H1 (cell line): ENCODE measurements around the gene MEIS2. TPM values are rescaled to one million over a fixed set of nuclear protein-coding genes. Genes with fewer than 3 reads are reported as not detected.

Experiments used
- CTCF ChIA-PET: fragments of 300-600 bp; sonication (Branson Sonifier 250); formaldehyde crosslinking; loops from one replicate; lab custom pipeline; 2021; ENCODE audit not compliant: partially characterized antibody; lab: Charles Lee
- POLR2A ChIA-PET: fragments of 300-600 bp; sonication (Branson Sonifier 250); formaldehyde crosslinking; loops from one replicate; lab custom pipeline; 2021; ENCODE audit warnings: inconsistent platforms; ENCODE audit not compliant: partially characterized antibody; lab: Charles Lee
- DNase-seq, 2 experiments: peaks; one replicate each; pipeline versions ENCODE4 v3.0.0 to v3.0.0-alpha.2; 2010 to 2022; ENCODE audit warnings: low spot score in 2 of 2, low read depth in 1 of 2, mixed read lengths in 1 of 2
- FAIRE-seq: peaks from 2 replicates; lab custom pipeline; 2011; peaks lifted over from hg19 to GRCh38; lab: Jason Lieb, UNC
- H2AFZ ChIP-seq: 2 replicates; pipeline ENCODE4 v1.8.1; 2012; ENCODE audit warnings: low read length, inconsistent platforms
- H2AK5ac ChIP-seq: 2 replicates; pipeline ENCODE4 v1.6.1; 2013; ENCODE audit warnings: low read depth, low read length
- H2BK120ac ChIP-seq: replicated peaks from 2 replicates; pipeline ENCODE3; 2013; ENCODE audit warnings: low read depth, low read length, inconsistent platforms
- H2BK12ac ChIP-seq: 2 replicates; pipeline ENCODE4 v1.6.1; 2013; ENCODE audit warnings: low read depth, low read length
- H2BK15ac ChIP-seq: 2 replicates; pipeline ENCODE4 v1.6.1; 2013; ENCODE audit warnings: low read length
- H2BK20ac ChIP-seq: 2 replicates; pipeline ENCODE4 v1.6.1; 2013; ENCODE audit warnings: low read length
- H2BK5ac ChIP-seq: 2 replicates; pipeline ENCODE4 v1.6.1; 2013; ENCODE audit warnings: low read depth, low read length
- H3K14ac ChIP-seq: 2 replicates; pipeline ENCODE4 v1.6.1; 2013; ENCODE audit warnings: inconsistent platforms; ENCODE audit not compliant: insufficient read length
- H3K18ac ChIP-seq: 2 replicates; pipeline ENCODE4 v1.6.1; 2013; ENCODE audit warnings: low read length; ENCODE audit errors: extremely low read depth
- H3K23ac ChIP-seq: 2 replicates; pipeline ENCODE4 v1.6.1; 2013; ENCODE audit warnings: inconsistent platforms; ENCODE audit not compliant: insufficient read length
- H3K23me2 ChIP-seq: 2 replicates; pipeline ENCODE4 v1.6.1; 2013; ENCODE audit warnings: low read depth, low read length
- H3K27ac ChIP-seq: 2 replicates; pipeline ENCODE4 v1.6.1; 2011; ENCODE audit warnings: low read depth, low read length, inconsistent platforms
- H3K27me3 ChIP-seq, 4 experiments: replicated peaks in 1 of 4; 1 replicate in 1 of 4; 2 replicates in 3 of 4; pipeline versions ENCODE4 v1.6.1 to v1.8.1; 2011 to 2013; ENCODE audit warnings: low read length in 3 of 4, mild to moderate bottlenecking in 3 of 4, inconsistent platforms in 2 of 4, mixed read lengths in 2 of 4, moderate library complexity in 1 of 4; ENCODE audit not compliant: control insufficient read depth in 3 of 4, insufficient read depth in 3 of 4; ENCODE audit errors: extremely low read depth in 1 of 4
- H3K36me3 ChIP-seq, 4 experiments: 2 replicates each; pipeline versions ENCODE4 v1.6.1 to v1.8.1; 2011 to 2013; ENCODE audit warnings: mild to moderate bottlenecking in 4 of 4, low read length in 3 of 4, moderate library complexity in 2 of 4, control low read depth in 1 of 4, inconsistent platforms in 1 of 4; ENCODE audit not compliant: insufficient read depth in 4 of 4, control insufficient read depth in 2 of 4
- H3K4ac ChIP-seq: replicated peaks from 2 replicates; pipeline ENCODE3; 2013; ENCODE audit warnings: low read length, low read depth, mixed read lengths, inconsistent platforms; ENCODE audit not compliant: insufficient read length
- H3K4me1 ChIP-seq, 4 experiments: replicated peaks in 1 of 4; 1 replicate in 1 of 4; 2 replicates in 3 of 4; pipeline versions ENCODE4 v1.6.1 to v1.8.1; 2011 to 2013; ENCODE audit warnings: low read length in 3 of 4, inconsistent platforms in 2 of 4, mixed read lengths in 1 of 4; ENCODE audit not compliant: insufficient read depth in 4 of 4, control insufficient read depth in 3 of 4
- H3K4me2 ChIP-seq, 2 experiments: 2 replicates each; pipeline versions ENCODE4 v1.6.1 to v1.8.1; 2011 to 2013; ENCODE audit warnings: low read depth in 2 of 2, low read length in 2 of 2, control low read depth in 1 of 2, inconsistent platforms in 1 of 2, mild to moderate bottlenecking in 1 of 2; ENCODE audit not compliant: insufficient read depth in 1 of 2
- H3K4me3 ChIP-seq, 4 experiments: fragments of 200-600, 300-600 bp in 1 of 4; sonication (generic), shearing (Covaris generic), sonication (Bioruptor Twin) in 1 of 4; 2 replicates each; pipeline versions ENCODE4 v1.5.1 to v1.8.1; 2011 to 2016; ENCODE audit warnings: low read length in 4 of 4, low read depth in 3 of 4, control low read depth in 2 of 4, inconsistent platforms in 2 of 4, mild to moderate bottlenecking in 2 of 4, mixed read lengths in 1 of 4, moderate library complexity in 1 of 4; ENCODE audit not compliant: insufficient read depth in 2 of 4; ENCODE audit errors: extremely low read depth in 1 of 4
- H3K56ac ChIP-seq: replicated peaks from 2 replicates; pipeline ENCODE3; 2013; ENCODE audit warnings: low read depth, mild to moderate bottlenecking, mixed read lengths, low read length, inconsistent platforms; ENCODE audit not compliant: insufficient read length
- H3K79me1 ChIP-seq: 2 replicates; pipeline ENCODE4 v1.6.1; 2013; ENCODE audit warnings: low read depth, low read length, control low read depth
- H3K79me2 ChIP-seq, 2 experiments: 2 replicates each; pipeline versions ENCODE4 v1.6.1 to v1.8.1; 2012 to 2013; ENCODE audit warnings: low read length in 2 of 2, mild to moderate bottlenecking in 2 of 2, inconsistent platforms in 1 of 2; ENCODE audit not compliant: insufficient read depth in 2 of 2, control insufficient read depth in 1 of 2
- H3K9ac ChIP-seq, 4 experiments: replicated peaks in 1 of 4; 1 replicate in 1 of 4; 2 replicates in 3 of 4; pipeline versions ENCODE4 v1.6.1 to v1.8.1; 2011 to 2013; ENCODE audit warnings: low read depth in 3 of 4, low read length in 3 of 4, control low read depth in 2 of 4, mild to moderate bottlenecking in 2 of 4, moderate library complexity in 2 of 4, inconsistent platforms in 1 of 4; ENCODE audit errors: extremely low read depth in 1 of 4
- H3K9me3 ChIP-seq, 2 experiments: 2 replicates each; pipeline versions ENCODE4 v1.6.1 to v1.8.1; 2012 to 2013; ENCODE audit warnings: mild to moderate bottlenecking in 2 of 2, moderate library complexity in 2 of 2, control low read depth in 1 of 2, inconsistent platforms in 1 of 2, low read depth in 1 of 2, low read length in 1 of 2, mixed read lengths in 1 of 2; ENCODE audit not compliant: insufficient read depth in 2 of 2
- H4K20me1 ChIP-seq, 2 experiments: replicated peaks in 1 of 2; 2 replicates each; pipeline versions ENCODE3 to v1.8.1; 2011 to 2013; ENCODE audit warnings: inconsistent platforms in 2 of 2, low read length in 2 of 2, mild to moderate bottlenecking in 1 of 2; ENCODE audit not compliant: insufficient read depth in 2 of 2, control insufficient read depth in 1 of 2
- H4K5ac ChIP-seq: 2 replicates; pipeline ENCODE4 v1.6.1; 2013; ENCODE audit warnings: low read length, low read depth, mixed read lengths, inconsistent platforms; ENCODE audit not compliant: insufficient read length
- H4K8ac ChIP-seq: 2 replicates; pipeline ENCODE4 v1.8.0; 2013; ENCODE audit warnings: mild to moderate bottlenecking, moderate library complexity, low read length, inconsistent platforms; ENCODE audit not compliant: insufficient read depth; ENCODE audit errors: extremely low read depth
- H4K91ac ChIP-seq: replicated peaks from 2 replicates; pipeline ENCODE3; 2013; ENCODE audit warnings: low read length, mixed read lengths, inconsistent platforms; ENCODE audit not compliant: insufficient read length
- ASH2L ChIP-seq: fragments of 200-600, 300-600 bp; sonication (generic); IDR thresholded peaks from one replicate; pipeline ENCODE4 v1.7.1; 2017; ENCODE audit warnings: low read length
- EGR1 ChIP-seq: IDR thresholded peaks from 2 replicates; pipeline ENCODE4 v1.6.1; 2011; ENCODE audit warnings: low read depth, low read length, borderline replicate concordance
- KDM4A ChIP-seq: IDR thresholded peaks from one replicate; pipeline ENCODE4 v1.7.1; 2012; ENCODE audit warnings: low read depth, mild to moderate bottlenecking, moderate library complexity, low read length, inconsistent platforms; ENCODE audit not compliant: severe bottlenecking
- KDM5A ChIP-seq: fragments of 200-600 bp; IDR thresholded peaks from 2 replicates; pipeline ENCODE4 v1.7.1; 2012; ENCODE audit warnings: mild to moderate bottlenecking, low read length, inconsistent platforms, mixed read lengths
- NANOG ChIP-seq: IDR thresholded peaks from 2 replicates; pipeline ENCODE4 v1.6.1; 2011; ENCODE audit warnings: low read length, low read depth, mild to moderate bottlenecking, inconsistent platforms; ENCODE audit not compliant: insufficient read depth, poor library complexity, severe bottlenecking
- RBBP5 ChIP-seq: IDR thresholded peaks from 2 replicates; pipeline ENCODE4 v1.7.1; 2012; ENCODE audit warnings: low read depth, mild to moderate bottlenecking, inconsistent platforms, low read length, moderate library complexity, borderline replicate concordance
- TEAD4 ChIP-seq: IDR thresholded peaks from 2 replicates; pipeline ENCODE4 v1.6.1; 2012; ENCODE audit warnings: low read depth, low read length, inconsistent platforms, mixed read lengths
- ZNF274 ChIP-seq: IDR thresholded peaks from 2 replicates; pipeline ENCODE4 v1.7.0; 2012; ENCODE audit warnings: low read length, borderline replicate concordance; ENCODE audit errors: extremely low read depth
- WGBS, 2 experiments: shearing (Covaris generic) in 1 of 2; methylation state at CpG; one replicate each; pipeline versions ENCODE4 v1.1.6 to v1.1.7; 2013 to 2015; ENCODE audit warnings: low lambda C conversion rate in 2 of 2, mixed read lengths in 2 of 2, inconsistent platforms in 1 of 2, low coverage in 1 of 2, missing lambda C conversion rate in 1 of 2; ENCODE audit not compliant: insufficient replicate concordance in 2 of 2, insufficient coverage in 1 of 2, insufficient read length in 1 of 2; ENCODE audit errors: extremely low coverage in 1 of 2, missing lambda C conversion rate in 1 of 2; 5-methylcytosine and 5-hydroxymethylcytosine counted together
- polyA plus RNA-seq, 7 experiments: library from polyadenylated mRNA; depleted of rRNA in 3 of 7; stranded (reverse) in 5 of 7; unstranded in 2 of 7; fragments of >200 nt in 5 of 7; fragments of 200-250 nt in 2 of 7; gene quantifications; 1 replicate in 5 of 7; 2 replicates in 1 of 7; 4 replicates in 1 of 7; pipeline versions ENCODE4 v1.2.1 to v1.2.3, GENCODE V29; 2011 to 2013; ENCODE audit warnings: missing spikeins in 2 of 7, mixed read lengths in 2 of 7
- total RNA-seq: library from RNA; stranded (reverse); fragmentation: NEBNext Ultra II Directional; extraction: Animal tissue kit (Norgen Biotek cat#: 25700); gene quantifications from 2 replicates; pipeline ENCODE4 v1.2.1, GENCODE V29; 2021
- TF ChIP-seq, protein P1 (sequence below): IDR thresholded peaks from 2 replicates; pipeline ENCODE4 v1.6.1; 2011; ENCODE audit warnings: low read length, improper control_type of control experiment
- TF ChIP-seq, protein P2 (sequence below), 3 experiments: IDR thresholded peaks; 1 replicate in 2 of 3; 2 replicates in 1 of 3; pipeline versions ENCODE4 v1.5.1 to v1.6.1; 2011; ENCODE audit warnings: low read length in 3 of 3, mild to moderate bottlenecking in 3 of 3, inconsistent platforms in 2 of 3, low read depth in 1 of 3, moderate library complexity in 1 of 3; ENCODE audit not compliant: insufficient read depth in 1 of 3; ENCODE audit errors: control extremely low read depth in 1 of 3

Gene MEIS2
- total and polyA plus RNA-seq, 2 of the 8 experiments (the other 6 are each of a cell fraction or from before 2014, with no cell fraction given) = 0.22 to 1.2 TPM

DNA sequence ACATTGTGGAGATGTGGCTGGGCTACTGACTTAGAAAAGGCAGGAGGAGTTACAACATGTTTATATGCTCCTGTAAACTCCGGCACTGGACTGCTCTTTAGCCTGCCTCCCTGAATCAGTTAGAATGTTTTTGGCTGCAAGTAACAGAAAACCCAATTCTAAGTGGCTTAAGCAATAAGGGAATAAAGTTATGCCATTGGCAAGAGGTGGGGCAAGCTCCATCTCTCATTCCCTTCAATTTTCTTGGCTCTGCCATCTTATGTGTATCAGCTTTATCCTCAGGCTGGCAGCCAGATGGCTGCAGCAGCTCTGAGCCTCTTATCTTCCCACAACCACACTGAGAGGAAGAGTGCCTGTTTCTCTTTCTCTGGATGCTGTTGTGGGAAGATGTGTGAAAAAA is 22.4 kb upstream of the MEIS2 start:
- no peak overlapping the region for H4K8ac ChIP-seq
- H3K27ac ChIP-seq = no peak overlapping the region
- CTCF ChIA-PET = interaction anchor here (1.8 to 4.0 kb wide), 2 partner anchors 9 to 12 kb away, joined by 7 to 18 read pairs; no protein-coding TSS in a partner anchor
- no peaks in the 10 kb centered on the region for H3K79me1 ChIP-seq
- H3K4me3 ChIP-seq = no peak overlapping the region
- H3K9me3 ChIP-seq = no peaks in the 10 kb centered on the region
- H3K4me2 ChIP-seq = no peak overlapping the region
- DNase-seq (no peak), FAIRE-seq (no peak)
- H3K9ac ChIP-seq = no peak overlapping the region
- 88% methylated on average over 1 of the region's 1 CpG; no CpG with 5 or more reads in 1 of the 2 experiments for WGBS, 2 experiments
- no peak overlapping the region for H4K91ac ChIP-seq
- no peak overlapping the region for H4K5ac ChIP-seq
- H3K56ac ChIP-seq = no peak overlapping the region
- H2AFZ ChIP-seq = no peak overlapping the region
- H2BK15ac ChIP-seq = no peak overlapping the region
- H2AK5ac ChIP-seq = no peak overlapping the region
- no peak overlapping the region for H2BK12ac ChIP-seq
- no peaks in the 10 kb centered on the region for H3K79me2 ChIP-seq
- H4K20me1 ChIP-seq = no peaks in the 10 kb centered on the region
- no peaks in the 10 kb centered on the region for H3K27me3 ChIP-seq
- POLR2A ChIA-PET = interaction anchor here (1.0 kb wide), 1 partner anchor 10 kb away, joined by 4 read pairs; no protein-coding TSS in a partner anchor
- H3K36me3 ChIP-seq = no peaks in the 10 kb centered on the region
- H3K4me1 ChIP-seq = peaks cover 0 to 3% (median 0%) of the 10 kb centered on the region in 4 experiments; a peak in 3 of 7 replicates
- no peaks in the 10 kb centered on the region for H3K23me2 ChIP-seq
- H3K14ac ChIP-seq = no peak overlapping the region
- no peak overlapping the region for H2BK20ac ChIP-seq
- no peak overlapping the region for H2BK5ac ChIP-seq
- no peak overlapping the region for H3K4ac ChIP-seq
- no peak overlapping the region for H2BK120ac ChIP-seq
- no peak overlapping the region for H3K18ac ChIP-seq
- no peak overlapping the region for H3K23ac ChIP-seq
- TF ChIP-seq RBBP5 = no peak
- TF ChIP-seq KDM5A = no peak
- TF ChIP-seq TEAD4 = no peak
- TF ChIP-seq, protein P1, sequence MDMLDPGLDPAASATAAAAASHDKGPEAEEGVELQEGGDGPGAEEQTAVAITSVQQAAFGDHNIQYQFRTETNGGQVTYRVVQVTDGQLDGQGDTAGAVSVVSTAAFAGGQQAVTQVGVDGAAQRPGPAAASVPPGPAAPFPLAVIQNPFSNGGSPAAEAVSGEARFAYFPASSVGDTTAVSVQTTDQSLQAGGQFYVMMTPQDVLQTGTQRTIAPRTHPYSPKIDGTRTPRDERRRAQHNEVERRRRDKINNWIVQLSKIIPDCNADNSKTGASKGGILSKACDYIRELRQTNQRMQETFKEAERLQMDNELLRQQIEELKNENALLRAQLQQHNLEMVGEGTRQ = no peak
- no peak for TF ChIP-seq EGR1
- no peak for TF ChIP-seq ASH2L
- TF ChIP-seq KDM4A = no peak
- TF ChIP-seq, protein P2, sequence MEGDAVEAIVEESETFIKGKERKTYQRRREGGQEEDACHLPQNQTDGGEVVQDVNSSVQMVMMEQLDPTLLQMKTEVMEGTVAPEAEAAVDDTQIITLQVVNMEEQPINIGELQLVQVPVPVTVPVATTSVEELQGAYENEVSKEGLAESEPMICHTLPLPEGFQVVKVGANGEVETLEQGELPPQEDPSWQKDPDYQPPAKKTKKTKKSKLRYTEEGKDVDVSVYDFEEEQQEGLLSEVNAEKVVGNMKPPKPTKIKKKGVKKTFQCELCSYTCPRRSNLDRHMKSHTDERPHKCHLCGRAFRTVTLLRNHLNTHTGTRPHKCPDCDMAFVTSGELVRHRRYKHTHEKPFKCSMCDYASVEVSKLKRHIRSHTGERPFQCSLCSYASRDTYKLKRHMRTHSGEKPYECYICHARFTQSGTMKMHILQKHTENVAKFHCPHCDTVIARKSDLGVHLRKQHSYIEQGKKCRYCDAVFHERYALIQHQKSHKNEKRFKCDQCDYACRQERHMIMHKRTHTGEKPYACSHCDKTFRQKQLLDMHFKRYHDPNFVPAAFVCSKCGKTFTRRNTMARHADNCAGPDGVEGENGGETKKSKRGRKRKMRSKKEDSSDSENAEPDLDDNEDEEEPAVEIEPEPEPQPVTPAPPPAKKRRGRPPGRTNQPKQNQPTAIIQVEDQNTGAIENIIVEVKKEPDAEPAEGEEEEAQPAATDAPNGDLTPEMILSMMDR (IDR thresholded peaks at IDR 0.05; ENCODE audit: control extremely low read depth in 1 of 3, insufficient read depth in 1 of 3, low read depth in 1 of 3, low read length in 3 of 3) = no peak
- TF ChIP-seq ZNF274 = no peak
- no peak for TF ChIP-seq NANOG
